ENCODE data around the gene RANGAP1. TPM values are rescaled to one million over a fixed set of nuclear protein-coding genes. Genes with fewer than 3 reads are reported as not detected.

RANGAP1 gene
- total RNA-seq, 1 donor from 2014 or later: 49.3 TPM

DNA sequence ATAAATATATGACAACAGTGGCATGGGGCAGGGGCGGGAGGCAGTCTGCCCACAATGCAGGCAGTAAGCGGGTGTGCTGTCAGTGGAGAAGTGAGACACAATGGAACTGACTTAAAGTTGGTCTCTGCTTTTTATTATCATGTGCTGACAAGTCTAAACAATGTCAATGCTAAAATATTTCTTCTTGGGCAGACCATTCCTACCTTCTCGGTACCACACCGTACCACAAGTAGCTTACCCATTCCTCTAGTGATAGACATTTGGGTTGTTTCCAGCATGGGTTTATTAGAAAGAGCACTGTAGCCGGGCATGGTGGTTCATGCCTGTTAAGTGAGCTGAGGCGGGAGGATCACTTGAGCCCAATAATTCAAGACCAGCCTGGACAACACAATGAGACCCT, 42.6 kb downstream of the RANGAP1 start:
- peaks cover 4% of the 10 kb centered on the region for H3K4me1 Mint-ChIP-seq
- no peaks in the 10 kb centered on the region for H3K9me3 Mint-ChIP-seq
- peaks cover 5% of the 10 kb centered on the region for H3K36me3 Mint-ChIP-seq
- DNase-seq (ENCODE audit: low spot score in 2 of 2, unreplicated experiment in 2 of 2): no peak
- H3K27ac Mint-ChIP-seq: no peak overlapping the region
- H3K27me3 Mint-ChIP-seq (ENCODE audit: low read depth): no peaks in the 10 kb centered on the region
- no peak overlapping the region for H3K4me3 Mint-ChIP-seq
- TF ChIP-seq CTCF (IDR thresholded peaks at IDR 0.05; ENCODE audit: unreplicated experiment): no peak

- DNase-seq (ENCODE audit: low spot score in 2 of 2, unreplicated experiment in 2 of 2): no peak
- Mint-ChIP-seq H3K36me3 (peaks cover 2% of the 10 kb centered on the region), H3K4me3 (no peak overlapping the region), H3K4me1 (peaks cover 4% of the 10 kb centered on the region), H3K9me3 (no peaks in the 10 kb centered on the region), H3K27ac (no peak overlapping the region), H3K27me3 (ENCODE audit: low read depth) (no peaks in the 10 kb centered on the region)
- TF ChIP-seq CTCF (IDR thresholded peaks at IDR 0.05; ENCODE audit: unreplicated experiment): no peak
Measured at GRCh38 chr22:41242396-41243117, 43.4 kb downstream of the RANGAP1 start.

- no peaks in the 10 kb centered on the region for H3K27me3 Mint-ChIP-seq (ENCODE audit: low read depth)
- no peaks in the 10 kb centered on the region for H3K36me3 Mint-ChIP-seq
- no peak for DNase-seq (ENCODE audit: low spot score in 2 of 2, unreplicated experiment in 2 of 2)
- no peak for TF ChIP-seq CTCF (IDR thresholded peaks at IDR 0.05; ENCODE audit: unreplicated experiment)
- H3K4me1 Mint-ChIP-seq: peaks cover 12% of the 10 kb centered on the region
- no peaks in the 10 kb centered on the region for H3K9me3 Mint-ChIP-seq
- H3K27ac Mint-ChIP-seq: no peak overlapping the region
- H3K4me3 Mint-ChIP-seq: no peak overlapping the region
Measured at GRCh38 chr22:41241133-41241676, 44.8 kb downstream of the RANGAP1 start.

DNA sequence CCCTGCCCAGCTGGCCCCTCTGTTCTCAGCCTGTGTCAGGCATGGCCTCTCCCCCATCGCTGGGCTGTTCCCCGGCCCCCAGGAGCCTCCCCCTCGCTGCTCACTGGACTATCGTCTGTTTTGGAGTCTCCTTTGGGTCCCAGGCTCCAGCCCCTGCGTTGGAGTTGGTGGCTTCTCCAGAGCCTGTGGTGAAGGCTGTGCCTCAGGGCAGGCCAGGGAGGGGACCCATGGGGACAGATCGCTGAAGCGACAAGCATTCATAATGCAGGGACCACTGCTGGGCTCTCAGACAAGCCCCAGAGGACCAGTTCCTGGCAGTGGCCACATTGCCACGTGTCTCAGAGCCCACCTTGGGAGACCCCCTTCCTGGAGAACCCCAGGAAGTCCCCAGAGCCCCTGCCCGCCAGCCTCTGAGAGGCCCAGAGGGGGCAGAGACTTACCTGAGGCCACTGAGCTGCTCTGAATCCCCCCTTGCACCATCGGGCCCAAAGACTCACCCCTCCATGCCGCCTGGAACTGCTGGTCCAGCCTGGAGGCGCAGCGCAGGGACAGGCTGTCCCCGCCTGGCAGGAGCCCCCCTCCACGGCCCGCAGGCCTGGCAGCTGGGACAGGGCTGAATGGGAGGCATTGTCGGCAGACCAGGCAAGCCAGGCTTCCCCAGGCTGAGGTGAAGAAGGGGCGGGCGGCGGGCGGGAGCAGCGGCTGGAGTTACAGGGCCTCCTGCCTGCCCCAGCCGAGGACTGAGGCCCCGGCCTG, 45.4 kb downstream of the RANGAP1 start, which contains the start of gene CHADL:
TSS of gene CHADL (minus strand) at position 555 of the 756 bp plus-strand sequence. CDS start at position 505, 50 bp downstream.
- no peaks in the 10 kb centered on the region for H3K27me3 Mint-ChIP-seq (ENCODE audit: low read depth)
- H3K4me1 Mint-ChIP-seq: peaks cover 12% of the 10 kb centered on the region
- H3K27ac Mint-ChIP-seq: no peak within 1 kb of the TSS
- TF ChIP-seq CTCF (IDR thresholded peaks at IDR 0.05; ENCODE audit: unreplicated experiment): no peak
- DNase-seq (ENCODE audit: low spot score in 2 of 2, unreplicated experiment in 2 of 2): no peak
- H3K36me3 Mint-ChIP-seq: no peaks in the 10 kb centered on the region
- H3K4me3 Mint-ChIP-seq: no peak within 1 kb of the TSS
- H3K9me3 Mint-ChIP-seq: no peaks in the 10 kb centered on the region

DNA sequence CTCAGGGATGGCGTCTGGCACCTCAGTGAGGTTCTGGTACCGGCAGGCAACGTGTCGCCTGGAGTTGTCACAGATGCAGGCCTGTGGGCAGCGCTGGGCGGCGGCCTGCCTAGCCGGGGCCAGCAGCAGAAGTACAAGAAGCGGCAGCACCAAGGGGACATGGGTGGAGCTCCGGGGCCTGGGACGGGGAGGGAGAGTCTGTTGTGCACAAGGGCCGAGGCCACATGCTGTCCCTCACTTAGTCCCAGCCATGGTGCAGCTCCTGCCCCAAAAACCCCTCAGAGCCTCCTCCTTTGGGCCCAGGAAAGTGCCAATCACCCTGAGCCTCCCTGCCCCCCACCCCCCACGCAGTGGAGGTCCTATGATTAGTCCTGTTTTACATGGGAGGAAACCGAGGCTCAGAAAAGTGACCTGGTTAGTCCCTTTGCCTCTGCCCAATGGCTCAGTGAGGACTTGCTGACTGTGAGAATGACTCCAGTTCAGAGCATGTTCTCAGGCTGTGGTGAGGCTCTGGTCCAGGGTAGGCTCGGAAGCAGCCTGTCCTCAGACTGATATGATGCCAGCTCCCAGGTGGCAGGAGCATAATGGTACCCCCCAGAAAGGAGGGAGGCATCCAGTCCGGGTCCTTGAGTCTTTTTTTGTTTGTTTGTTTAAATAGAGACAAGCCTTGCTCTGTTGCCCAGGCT, 46.4 kb downstream of the RANGAP1 start:
- H3K27ac Mint-ChIP-seq: no peak overlapping the region
- DNase-seq (ENCODE audit: low spot score in 2 of 2, unreplicated experiment in 2 of 2): no peak
- H3K27me3 Mint-ChIP-seq (ENCODE audit: low read depth): no peaks in the 10 kb centered on the region
- peak overlapping the region; percentile 61 for H3K4me3 Mint-ChIP-seq
- H3K4me1 Mint-ChIP-seq: peaks cover 12% of the 10 kb centered on the region
- no peaks in the 10 kb centered on the region for H3K36me3 Mint-ChIP-seq
- no peak for TF ChIP-seq CTCF (IDR thresholded peaks at IDR 0.05; ENCODE audit: unreplicated experiment)
- no peaks in the 10 kb centered on the region for H3K9me3 Mint-ChIP-seq
